HCT116 (cell line): ENCODE data around the gene THSD4. TPM values are rescaled to one million over a fixed set of nuclear protein-coding genes. Genes with fewer than 3 reads are reported as not detected.

Experiments
- ATAC-seq: fragments of 200-7000 bp; cut with Tn5 transposase; 2 replicates; pipeline ENCODE4 v1.9.1; 2020; ENCODE audit warnings: mild to moderate bottlenecking, moderate library complexity
- BruUV-seq: library from RNA; stranded (reverse); fragments of 400-500 nt; replicated peaks from 2 replicates; lab custom pipeline; 2021; lab: Mats Ljungman, UMichigan
- CTCF ChIA-PET: fragments of 300-600 bp; sonication (Branson Sonifier 250); formaldehyde crosslinking; loops from one replicate; lab custom pipeline; 2021; ENCODE audit warnings: antibody characterized with exemption; lab: Charles Lee
- POLR2A ChIA-PET: fragments of 300-600, 350-600 bp; sonication (Branson Sonifier 250); formaldehyde crosslinking; loops from one replicate; lab custom pipeline; 2021; ENCODE audit warnings: antibody characterized with exemption; lab: Charles Lee
- RAD21 ChIA-PET, 2 experiments: fragments of 300-600 bp; sonication (Branson Sonifier 250); formaldehyde crosslinking; loops; one replicate each; lab custom pipeline; 2023; ENCODE audit warnings: low total read pairs in 2 of 2; ENCODE audit not compliant: uncharacterized antibody in 2 of 2, unreplicated experiment in 2 of 2, low non-redundant PET in 1 of 2; lab: Charles Lee
- DNase-seq: peaks from one replicate; pipeline ENCODE4 v3.0.0-alpha.2; 2010; ENCODE audit warnings: low read depth, low spot score
- H2AFZ ChIP-seq: fragments of 200-600 bp; shearing (Covaris generic), sonication (generic); 2 replicates; pipeline ENCODE4 v1.6.1; 2017; ENCODE audit warnings: low read depth, mixed run types, mixed read lengths, antibody characterized with exemption, low read length; ENCODE audit not compliant: poor library complexity, severe bottlenecking
- H3K27ac ChIP-seq: 2 replicates; pipeline ENCODE4 v1.5.1; 2012; ENCODE audit warnings: low read depth, low read length
- H3K27me3 ChIP-seq: fragments of 200-600 bp; sonication (generic); 2 replicates; pipeline ENCODE4 v1.6.1; 2016; ENCODE audit warnings: mixed run types, low read length, mixed read lengths; ENCODE audit not compliant: insufficient read depth
- H3K36me3 ChIP-seq, 2 experiments: fragments of 200-500 bp in 1 of 2; fragments of 200-600 bp in 1 of 2; sonication (Bioruptor generic) in 1 of 2; sonication (generic) in 1 of 2; 2 replicates each; pipeline versions ENCODE4 v1.5.1 to v1.6.1; 2014 to 2016; ENCODE audit warnings: low read length in 2 of 2, inconsistent platforms in 1 of 2, mixed read lengths in 1 of 2, mixed run types in 1 of 2; ENCODE audit not compliant: insufficient read depth in 2 of 2, control insufficient read depth in 1 of 2
- H3K4me1 ChIP-seq, 2 experiments: fragments of 200-600 bp in 1 of 2; sonication (generic) in 1 of 2; 2 replicates each; pipeline versions ENCODE4 v1.5.1 to v1.6.1; 2012 to 2017; ENCODE audit warnings: low read length in 2 of 2, inconsistent platforms in 1 of 2, mild to moderate bottlenecking in 1 of 2, mixed read lengths in 1 of 2, mixed run types in 1 of 2, moderate library complexity in 1 of 2; ENCODE audit not compliant: insufficient read depth in 2 of 2, control insufficient read depth in 1 of 2
- H3K4me2 ChIP-seq: fragments of 200-600 bp; sonication (generic); 2 replicates; pipeline ENCODE4 v1.6.1; 2017; ENCODE audit warnings: mixed run types, low read length, mixed read lengths
- H3K4me3 ChIP-seq, 2 experiments: fragments of 200-600 bp in 1 of 2; sonication (generic) in 1 of 2; replicated peaks in 1 of 2; 2 replicates each; pipeline ENCODE4 v1.5.1; 2011 to 2016; ENCODE audit warnings: low read length in 2 of 2, control low read depth in 1 of 2, low read depth in 1 of 2, mild to moderate bottlenecking in 1 of 2, mixed read lengths in 1 of 2, mixed run types in 1 of 2
- H3K79me2 ChIP-seq: fragments of 200-600 bp; sonication (generic); 2 replicates; pipeline ENCODE4 v1.6.1; 2017; ENCODE audit warnings: mild to moderate bottlenecking, mixed run types, low read length, moderate library complexity, mixed read lengths; ENCODE audit not compliant: insufficient read depth
- H3K9ac ChIP-seq: fragments of 200-600 bp; sonication (generic); 2 replicates; pipeline ENCODE4 v1.6.1; 2016; ENCODE audit warnings: low read length, mixed read lengths
- H3K9me2 ChIP-seq: fragments of 200-600 bp; sonication (generic), shearing (Covaris generic); 2 replicates; pipeline ENCODE4 v1.6.1; 2017; ENCODE audit warnings: mixed run types, mild to moderate bottlenecking, moderate library complexity; ENCODE audit not compliant: insufficient read depth
- H3K9me3 ChIP-seq, 2 experiments: fragments of 200-500 bp in 1 of 2; fragments of 200-600 bp in 1 of 2; sonication (Bioruptor generic) in 1 of 2; sonication (generic) in 1 of 2; 2 replicates each; pipeline ENCODE4 v1.6.1; 2014 to 2017; ENCODE audit warnings: low read length in 2 of 2, mixed read lengths in 2 of 2, inconsistent platforms in 1 of 2, low read depth in 1 of 2, mild to moderate bottlenecking in 1 of 2, mixed run types in 1 of 2, moderate library complexity in 1 of 2; ENCODE audit not compliant: control insufficient read depth in 1 of 2, insufficient read depth in 1 of 2
- H4K20me1 ChIP-seq: fragments of 200-600 bp; sonication (generic), shearing (Covaris generic); 2 replicates; pipeline ENCODE4 v1.6.1; 2017; ENCODE audit warnings: mixed run types, mild to moderate bottlenecking, moderate library complexity; ENCODE audit not compliant: insufficient read depth
- EGR1 ChIP-seq: IDR thresholded peaks from 2 replicates; pipeline ENCODE4 v1.6.1; 2012; ENCODE audit warnings: low read depth
- ELF1 ChIP-seq: IDR thresholded peaks from 2 replicates; pipeline ENCODE4 v1.6.1; 2012; ENCODE audit warnings: low read depth, borderline replicate concordance
- EZH2 ChIP-seq: fragments of 200-600 bp; sonication (generic); IDR thresholded peaks from 2 replicates; pipeline ENCODE4 v1.6.1; 2017; ENCODE audit warnings: antibody characterized with exemption, mixed run types
- EZH2phosphoT487 ChIP-seq: fragments of 200-600 bp; IDR thresholded peaks from 2 replicates; pipeline ENCODE4 v1.6.1; 2018; ENCODE audit warnings: antibody characterized with exemption, borderline replicate concordance
- FOSL1 ChIP-seq: IDR thresholded peaks from 2 replicates; pipeline ENCODE4 v1.6.1; 2012; ENCODE audit warnings: low read depth
- POLR2AphosphoS5 ChIP-seq: IDR thresholded peaks from 2 replicates; pipeline ENCODE4 v1.6.1; 2011; ENCODE audit warnings: mild to moderate bottlenecking, low read depth, low read length, moderate library complexity
- RAD21 ChIP-seq: IDR thresholded peaks from 2 replicates; pipeline ENCODE4 v1.6.1; 2012; ENCODE audit warnings: low read depth, mild to moderate bottlenecking
- SIN3A ChIP-seq: IDR thresholded peaks from 2 replicates; pipeline ENCODE4 v1.6.1; 2012; ENCODE audit warnings: low read depth
- SP1 ChIP-seq: IDR thresholded peaks from 2 replicates; pipeline ENCODE4 v1.6.1; 2012; ENCODE audit warnings: low read depth
- SRF ChIP-seq: IDR thresholded peaks from 2 replicates; pipeline ENCODE4 v1.6.1; 2012; ENCODE audit warnings: low read depth
- TCF7L2 ChIP-seq: IDR thresholded peaks from 2 replicates; pipeline ENCODE4 v1.7.0; 2011; ENCODE audit warnings: borderline replicate concordance, inconsistent platforms; ENCODE audit not compliant: insufficient read depth, insufficient read length; ENCODE audit errors: extremely low read depth
- YY1 ChIP-seq: IDR thresholded peaks from 2 replicates; pipeline ENCODE4 v1.6.1; 2011; ENCODE audit warnings: low read length, low read depth, moderate library complexity, mild to moderate bottlenecking; ENCODE audit not compliant: insufficient replicate concordance; ENCODE audit errors: extremely low read depth
- ZFX ChIP-seq: fragments of 450-650 bp; IDR thresholded peaks from 2 replicates; pipeline ENCODE4 v1.6.1; 2017
- intact Hi-C: fragments of 100-400 bp; cut with micrococcal nuclease; formaldehyde crosslinking; loops from 2 replicates; pipeline ENCODE4 v1.10.0; 2022
- total RNA-seq: library from RNA; stranded (reverse); gene quantifications from one replicate; pipeline ENCODE4 v1.2.1, GENCODE V29; 2021; ENCODE audit not compliant: unreplicated experiment
- TF ChIP-seq, protein P1 (sequence below): IDR thresholded peaks from 2 replicates; pipeline ENCODE4 v1.6.1; 2012
- TF ChIP-seq, protein P2 (sequence below): IDR thresholded peaks from 2 replicates; pipeline ENCODE4 v1.6.1; 2012
- TF ChIP-seq, protein P3 (sequence below): IDR thresholded peaks from 2 replicates; pipeline ENCODE4 v1.6.1; 2011; ENCODE audit warnings: mild to moderate bottlenecking, low read length, moderate library complexity; ENCODE audit not compliant: insufficient replicate concordance; ENCODE audit errors: extremely low read depth
- TF ChIP-seq, protein P4 (sequence below): IDR thresholded peaks from 2 replicates; pipeline ENCODE4 v1.6.1; 2012; ENCODE audit warnings: low read depth

The THSD4 gene
- total RNA-seq, 1 experiment from 2014 or later = 30.5 TPM

DNA sequence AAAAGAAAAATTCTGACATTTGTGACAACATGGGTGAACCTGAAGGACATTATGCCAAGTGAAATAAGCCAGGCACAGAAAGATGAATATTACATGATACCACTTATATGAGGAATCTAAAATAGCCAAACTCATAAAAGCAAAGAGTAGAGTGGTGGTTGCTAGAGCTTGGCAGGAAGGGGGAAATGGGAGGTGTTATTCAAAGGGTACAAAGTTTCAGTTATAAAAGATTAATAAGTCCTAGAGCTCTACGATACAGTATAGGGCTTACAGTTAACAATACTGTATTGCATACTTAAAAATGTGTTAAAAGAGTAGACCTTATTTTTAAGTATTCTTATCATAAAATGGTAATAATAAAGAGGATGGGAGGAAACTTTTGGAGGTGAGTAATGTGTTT, 583.5 kb downstream of the THSD4 start:
- Histone ChIP-seq H3K27me3 (no peaks in the 10 kb centered on the region), H3K9me2 (no peaks in the 10 kb centered on the region), H3K4me1 (no peaks in the 10 kb centered on the region), H3K4me3 (no peak overlapping the region), H3K79me2 (no peaks in the 10 kb centered on the region), H3K4me2 (no peak overlapping the region), H3K9me3 (no peaks in the 10 kb centered on the region), H2AFZ (no peak overlapping the region), H3K27ac (no peak overlapping the region), H4K20me1 (no peaks in the 10 kb centered on the region)
- ChIA-PET CTCF (no interaction called here), POLR2A (no interaction called here), RAD21 (no interaction called here)
- ATAC-seq = no peak
- no peak for DNase-seq
- TF ChIP-seq, protein P1, sequence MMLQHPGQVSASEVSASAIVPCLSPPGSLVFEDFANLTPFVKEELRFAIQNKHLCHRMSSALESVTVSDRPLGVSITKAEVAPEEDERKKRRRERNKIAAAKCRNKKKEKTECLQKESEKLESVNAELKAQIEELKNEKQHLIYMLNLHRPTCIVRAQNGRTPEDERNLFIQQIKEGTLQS = no peak
- TF ChIP-seq POLR2AphosphoS5 = no peak
- no peak for TF ChIP-seq EZH2phosphoT487
- TF ChIP-seq, all 23 proteins: peak for 0
- no TSS peak for BruUV-seq
- Histone ChIP-seq H3K9ac (no peak overlapping the region), H3K36me3 (no peaks in the 10 kb centered on the region)
- intact Hi-C loops = no loop called here

DNA sequence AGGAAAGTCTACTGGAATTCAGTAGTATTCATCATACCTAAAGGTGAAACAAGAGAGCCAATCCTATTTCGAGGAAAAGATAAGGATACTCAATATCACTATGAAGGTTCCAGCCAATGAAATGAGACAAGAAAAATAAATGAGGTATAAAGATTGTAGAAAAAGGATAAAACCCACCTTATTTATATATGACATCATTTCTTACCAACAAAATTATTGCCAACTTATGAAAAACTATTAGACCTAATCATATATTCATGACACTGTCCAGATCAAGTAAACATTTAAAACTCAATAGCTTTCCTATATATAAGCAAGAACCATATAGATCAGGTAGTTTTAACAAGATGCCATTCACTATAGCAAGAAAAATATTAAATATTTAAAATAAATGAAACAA, 584.7 kb downstream of the THSD4 start:
- Histone ChIP-seq H3K9me3 (no peaks in the 10 kb centered on the region), H3K4me1 (no peaks in the 10 kb centered on the region), H3K27me3 (no peaks in the 10 kb centered on the region), H4K20me1 (no peaks in the 10 kb centered on the region), H3K27ac (no peak overlapping the region), H3K9ac (no peak overlapping the region), H2AFZ (no peak overlapping the region)
- ChIA-PET CTCF (no interaction called here), RAD21 (no interaction called here)
- BruUV-seq = no TSS peak
- no peak for TF ChIP-seq ZFX
- TF ChIP-seq ELF1 = no peak
- TF ChIP-seq EZH2phosphoT487 = no peak
- no peak for TF ChIP-seq FOSL1
- TF ChIP-seq EGR1 = no peak
- TF ChIP-seq, protein P2, sequence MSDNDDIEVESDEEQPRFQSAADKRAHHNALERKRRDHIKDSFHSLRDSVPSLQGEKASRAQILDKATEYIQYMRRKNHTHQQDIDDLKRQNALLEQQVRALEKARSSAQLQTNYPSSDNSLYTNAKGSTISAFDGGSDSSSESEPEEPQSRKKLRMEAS = no peak
- no peak for TF ChIP-seq SRF
- no peak for TF ChIP-seq SIN3A
- no peak for TF ChIP-seq RAD21
- no peak for TF ChIP-seq TCF7L2
- TF ChIP-seq YY1 = no peak
- no peak for TF ChIP-seq EZH2
- no peak for TF ChIP-seq SP1
- TF ChIP-seq, protein P3, sequence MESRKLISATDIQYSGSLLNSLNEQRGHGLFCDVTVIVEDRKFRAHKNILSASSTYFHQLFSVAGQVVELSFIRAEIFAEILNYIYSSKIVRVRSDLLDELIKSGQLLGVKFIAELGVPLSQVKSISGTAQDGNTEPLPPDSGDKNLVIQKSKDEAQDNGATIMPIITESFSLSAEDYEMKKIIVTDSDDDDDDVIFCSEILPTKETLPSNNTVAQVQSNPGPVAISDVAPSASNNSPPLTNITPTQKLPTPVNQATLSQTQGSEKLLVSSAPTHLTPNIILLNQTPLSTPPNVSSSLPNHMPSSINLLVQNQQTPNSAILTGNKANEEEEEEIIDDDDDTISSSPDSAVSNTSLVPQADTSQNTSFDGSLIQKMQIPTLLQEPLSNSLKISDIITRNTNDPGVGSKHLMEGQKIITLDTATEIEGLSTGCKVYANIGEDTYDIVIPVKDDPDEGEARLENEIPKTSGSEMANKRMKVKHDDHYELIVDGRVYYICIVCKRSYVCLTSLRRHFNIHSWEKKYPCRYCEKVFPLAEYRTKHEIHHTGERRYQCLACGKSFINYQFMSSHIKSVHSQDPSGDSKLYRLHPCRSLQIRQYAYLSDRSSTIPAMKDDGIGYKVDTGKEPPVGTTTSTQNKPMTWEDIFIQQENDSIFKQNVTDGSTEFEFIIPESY = no peak
- TF ChIP-seq, protein P4, sequence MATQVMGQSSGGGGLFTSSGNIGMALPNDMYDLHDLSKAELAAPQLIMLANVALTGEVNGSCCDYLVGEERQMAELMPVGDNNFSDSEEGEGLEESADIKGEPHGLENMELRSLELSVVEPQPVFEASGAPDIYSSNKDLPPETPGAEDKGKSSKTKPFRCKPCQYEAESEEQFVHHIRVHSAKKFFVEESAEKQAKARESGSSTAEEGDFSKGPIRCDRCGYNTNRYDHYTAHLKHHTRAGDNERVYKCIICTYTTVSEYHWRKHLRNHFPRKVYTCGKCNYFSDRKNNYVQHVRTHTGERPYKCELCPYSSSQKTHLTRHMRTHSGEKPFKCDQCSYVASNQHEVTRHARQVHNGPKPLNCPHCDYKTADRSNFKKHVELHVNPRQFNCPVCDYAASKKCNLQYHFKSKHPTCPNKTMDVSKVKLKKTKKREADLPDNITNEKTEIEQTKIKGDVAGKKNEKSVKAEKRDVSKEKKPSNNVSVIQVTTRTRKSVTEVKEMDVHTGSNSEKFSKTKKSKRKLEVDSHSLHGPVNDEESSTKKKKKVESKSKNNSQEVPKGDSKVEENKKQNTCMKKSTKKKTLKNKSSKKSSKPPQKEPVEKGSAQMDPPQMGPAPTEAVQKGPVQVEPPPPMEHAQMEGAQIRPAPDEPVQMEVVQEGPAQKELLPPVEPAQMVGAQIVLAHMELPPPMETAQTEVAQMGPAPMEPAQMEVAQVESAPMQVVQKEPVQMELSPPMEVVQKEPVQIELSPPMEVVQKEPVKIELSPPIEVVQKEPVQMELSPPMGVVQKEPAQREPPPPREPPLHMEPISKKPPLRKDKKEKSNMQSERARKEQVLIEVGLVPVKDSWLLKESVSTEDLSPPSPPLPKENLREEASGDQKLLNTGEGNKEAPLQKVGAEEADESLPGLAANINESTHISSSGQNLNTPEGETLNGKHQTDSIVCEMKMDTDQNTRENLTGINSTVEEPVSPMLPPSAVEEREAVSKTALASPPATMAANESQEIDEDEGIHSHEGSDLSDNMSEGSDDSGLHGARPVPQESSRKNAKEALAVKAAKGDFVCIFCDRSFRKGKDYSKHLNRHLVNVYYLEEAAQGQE = no peak
- TF ChIP-seq, all 23 proteins: peak for 0
- Histone ChIP-seq H3K9me2 (no peaks in the 10 kb centered on the region), H3K4me3 (no peak overlapping the region), H3K36me3 (no peaks in the 10 kb centered on the region), H3K79me2 (no peaks in the 10 kb centered on the region), H3K4me2 (no peak overlapping the region)
- ATAC-seq (no peak), DNase-seq (no peak)
- POLR2A ChIA-PET = no interaction called here
- intact Hi-C loops = no loop called here
